Endothelial cell of umbilical vein (primary cell): ENCODE results near the gene LIMK2. TPM values are rescaled to one million over a fixed set of nuclear protein-coding genes. Genes with fewer than 3 reads are reported as not detected.
A peak's percentile ranks its signal among the peaks of the same experiment; 100 is the strongest.

Experiments used
- Bru-seq: library from RNA; stranded (reverse); fragments of 400-500 nt; gene quantifications from one replicate; lab custom pipeline; 2021; lab: Mats Ljungman, UMichigan
- BruChase-seq, 2 experiments: library from RNA; stranded (reverse); fragments of 400-500 nt; gene quantifications; one replicate each; lab custom pipeline; 2021; lab: Mats Ljungman, UMichigan
- BruUV-seq: library from RNA; stranded (reverse); fragments of 400-500 nt; replicated peaks from 2 replicates; lab custom pipeline; 2021; lab: Mats Ljungman, UMichigan
- CTCF ChIA-PET: fragments of 300-600, 350-600 bp; sonication (Branson Sonifier 250); formaldehyde crosslinking; loops from one replicate; lab custom pipeline; 2021; ENCODE audit warnings: antibody characterized with exemption, inconsistent platforms; lab: Charles Lee
- POLR2A ChIA-PET: fragments of 300-600, 350-600 bp; sonication (Branson Sonifier 250); formaldehyde crosslinking; loops from one replicate; lab custom pipeline; 2021; ENCODE audit warnings: antibody characterized with exemption, inconsistent platforms; lab: Charles Lee
- DNase-seq: peaks from one replicate; pipeline ENCODE4 v3.0.0-alpha.2; 2011; ENCODE audit warnings: low read depth, low spot score
- FAIRE-seq: peaks from 2 replicates; lab custom pipeline; 2011; peaks lifted over from hg19 to GRCh38; lab: Jason Lieb, UNC
- H2AFZ ChIP-seq: 2 replicates; pipeline ENCODE4 v1.6.0; 2012; ENCODE audit warnings: low read depth, low read length, control low read depth, inconsistent platforms
- H3K27ac ChIP-seq: 2 replicates; pipeline ENCODE4 v1.5.1; 2011; ENCODE audit warnings: low read depth, mild to moderate bottlenecking, control low read depth, low read length, moderate library complexity; ENCODE audit not compliant: insufficient read depth
- H3K27me3 ChIP-seq, 2 experiments: 2 replicates each; pipeline versions ENCODE4 v1.6.0 to v1.6.1; 2011; ENCODE audit warnings: low read length in 2 of 2, mixed read lengths in 1 of 2; ENCODE audit not compliant: control insufficient read depth in 2 of 2, insufficient read depth in 2 of 2
- H3K36me3 ChIP-seq, 2 experiments: 2 replicates in 1 of 2; 3 replicates in 1 of 2; pipeline ENCODE4 v1.5.1; 2011; ENCODE audit warnings: low read length in 2 of 2, mild to moderate bottlenecking in 1 of 2, moderate library complexity in 1 of 2; ENCODE audit not compliant: control insufficient read depth in 2 of 2, insufficient read depth in 2 of 2; ENCODE audit errors: extremely low read depth in 1 of 2
- H3K4me1 ChIP-seq: 3 replicates; pipeline ENCODE4 v1.5.1; 2011; ENCODE audit warnings: mild to moderate bottlenecking, low read length; ENCODE audit not compliant: control insufficient read depth, insufficient read depth; ENCODE audit errors: extremely low read depth
- H3K4me2 ChIP-seq: 2 replicates; pipeline ENCODE4 v1.6.1; 2011; ENCODE audit warnings: low read length, control low read depth, mixed read lengths; ENCODE audit not compliant: insufficient read depth
- H3K4me3 ChIP-seq, 3 experiments: fragments of 200-600 bp in 1 of 3; sonication (generic), shearing (Covaris generic) in 1 of 3; replicated peaks in 1 of 3; 2 replicates each; pipeline ENCODE4 v1.5.1; 2011 to 2016; ENCODE audit warnings: control low read depth in 3 of 3, low read length in 3 of 3, mild to moderate bottlenecking in 2 of 3, inconsistent platforms in 1 of 3, low read depth in 1 of 3, moderate library complexity in 1 of 3; ENCODE audit not compliant: insufficient read depth in 1 of 3
- H3K79me2 ChIP-seq: 2 replicates; pipeline ENCODE4 v1.6.0; 2012; ENCODE audit warnings: low read length, inconsistent platforms; ENCODE audit not compliant: control insufficient read depth, insufficient read depth
- H3K9ac ChIP-seq: replicated peaks from 2 replicates; pipeline ENCODE3; 2011; ENCODE audit warnings: low read length, control low read depth; ENCODE audit not compliant: insufficient read depth; ENCODE audit errors: extremely low read depth
- H3K9me1 ChIP-seq: replicated peaks from 3 replicates; pipeline ENCODE4 v1.6.0; 2011; ENCODE audit warnings: mild to moderate bottlenecking, low read length; ENCODE audit not compliant: control insufficient read depth, insufficient read depth; ENCODE audit errors: extremely low read depth
- H3K9me3 ChIP-seq: replicated peaks from 2 replicates; pipeline ENCODE4 v1.5.1; 2012; ENCODE audit warnings: low read length, inconsistent platforms; ENCODE audit not compliant: control insufficient read depth, insufficient read depth
- H4K20me1 ChIP-seq: replicated peaks from 2 replicates; pipeline ENCODE3; 2011; ENCODE audit warnings: mild to moderate bottlenecking, low read length; ENCODE audit not compliant: control insufficient read depth, insufficient read depth; ENCODE audit errors: extremely low read depth
- CTCF ChIP-seq, 2 donors: IDR thresholded peaks; 1 replicate in 1 of 2; 2 replicates in 1 of 2; pipeline ENCODE4 v1.5.1; 2011; ENCODE audit warnings: low read length in 2 of 2, mild to moderate bottlenecking in 2 of 2, moderate library complexity in 2 of 2, control low read depth in 1 of 2, inconsistent platforms in 1 of 2, low read depth in 1 of 2; ENCODE audit not compliant: insufficient read depth in 1 of 2; ENCODE audit errors: extremely low read depth in 1 of 2
- EZH2 ChIP-seq: IDR thresholded peaks from 2 replicates; pipeline ENCODE4 v1.6.1; 2012; ENCODE audit warnings: borderline replicate concordance, low read depth, mild to moderate bottlenecking, moderate library complexity, low read length, inconsistent platforms; ENCODE audit not compliant: severe bottlenecking
- GATA2 ChIP-seq: IDR thresholded peaks from 2 replicates; pipeline ENCODE4 v1.7.0; 2011; ENCODE audit warnings: low read depth, mild to moderate bottlenecking, moderate library complexity, mixed read lengths, low read length; ENCODE audit not compliant: insufficient read length, insufficient read depth
- JUN ChIP-seq: IDR thresholded peaks from 2 replicates; pipeline ENCODE4 v1.6.1; 2011; ENCODE audit warnings: borderline replicate concordance, low read depth; ENCODE audit not compliant: insufficient read length, insufficient read depth
- MAX ChIP-seq: IDR thresholded peaks from 2 replicates; pipeline ENCODE4 v1.6.1; 2011; ENCODE audit not compliant: insufficient read depth, insufficient read length
- MYC ChIP-seq: IDR thresholded peaks from one replicate; pipeline ENCODE4 v1.6.1; 2011; ENCODE audit warnings: mild to moderate bottlenecking, low read depth, low read length
- POLR2A ChIP-seq: IDR thresholded peaks from 2 replicates; pipeline ENCODE4 v1.6.1; 2012; ENCODE audit warnings: low read depth, mild to moderate bottlenecking, control low read depth, low read length
- POLR2AphosphoS5 ChIP-seq: IDR thresholded peaks from 2 replicates; pipeline ENCODE4 v1.6.1; 2012; ENCODE audit warnings: low read depth, mild to moderate bottlenecking, control low read depth, low read length, moderate library complexity; ENCODE audit not compliant: insufficient read depth
- dilution Hi-C: fragments of 300-500 bp; cut with MboI; formaldehyde crosslinking; loops from one replicate; pipeline ENCODE4 v1.15.0; 2019; ENCODE audit warnings: low sequenced_read_pairs; ENCODE audit not compliant: extremely low pct_ligation_motif_present
- intact Hi-C: fragments of 100-400 bp; cut with micrococcal nuclease; formaldehyde crosslinking; loops from one replicate; pipeline ENCODE4 v1.10.0; 2022
- long read RNA-seq: library from polyadenylated mRNA; stranded (forward); transcript quantifications from one replicate; pipeline ENCODE4 v2.0.0, GENCODE V29; 2021
- polyA minus RNA-seq, 3 experiments: library from RNA; depleted of rRNA, polyadenylated mRNA; stranded (reverse); fragments of >200 nt; gene quantifications; 1 replicate in 1 of 3; 2 replicates in 2 of 3; pipeline ENCODE4 v1.2.3, GENCODE V29; 2011
- polyA plus RNA-seq, 4 experiments: library from polyadenylated mRNA; depleted of rRNA in 3 of 4; stranded (reverse) in 3 of 4; unstranded in 1 of 4; fragments of >200 nt; gene quantifications; 2 replicates each; pipeline versions ENCODE4 v1.2.1 to v1.2.3, GENCODE V29; 2011 to 2012; ENCODE audit warnings: missing spikeins in 1 of 4
- total RNA-seq: library from RNA; stranded (reverse); gene quantifications from 2 replicates; pipeline ENCODE4 v1.2.3, GENCODE V29; 2021

The LIMK2 gene
- total RNA-seq (71.7 and 76.7 TPM in 2 replicates), polyA plus RNA-seq (19.4 and 23.2 TPM in 2 replicates), polyA minus RNA-seq (46.1 and 47.6 TPM in 2 replicates), Bru-seq, nascent RNA (percentile 87 among the genes with signal in this experiment), BruChase-seq, experiment 1, labeled RNA remaining after a 6-hour chase (percentile 90 among the genes with signal in this experiment), BruChase-seq, experiment 2, labeled RNA remaining after a 2-hour chase (percentile 92 among the genes with signal in this experiment)
- 18.1 and 19.6 TPM in 2 replicates for polyA plus RNA-seq (2011; cell fraction: cytosol; rRNA removed)
- polyA plus RNA-seq (2011; cell fraction: nucleus; rRNA removed) = 86.3 and 93.0 TPM in 2 replicates
- 29.6 and 37.8 TPM in 2 replicates for polyA plus RNA-seq (2012)
- 1.6 TPM for polyA minus RNA-seq (2011; cell fraction: cytosol; rRNA and poly(A)+ RNA removed)
- 47.3 and 65.9 TPM in 2 replicates for polyA minus RNA-seq (2011; cell fraction: nucleus; rRNA and poly(A)+ RNA removed)
- long read RNA-seq, transcript LIMK2-201 (16 exons, 3,670 nt) = major isoform, 22 of 71 reads
- long read RNA-seq, partial matches to known transcripts = 12 of 71 reads
- long read RNA-seq, other reads (novel, unspliced or antisense) = 33 of 71 reads

DNA sequence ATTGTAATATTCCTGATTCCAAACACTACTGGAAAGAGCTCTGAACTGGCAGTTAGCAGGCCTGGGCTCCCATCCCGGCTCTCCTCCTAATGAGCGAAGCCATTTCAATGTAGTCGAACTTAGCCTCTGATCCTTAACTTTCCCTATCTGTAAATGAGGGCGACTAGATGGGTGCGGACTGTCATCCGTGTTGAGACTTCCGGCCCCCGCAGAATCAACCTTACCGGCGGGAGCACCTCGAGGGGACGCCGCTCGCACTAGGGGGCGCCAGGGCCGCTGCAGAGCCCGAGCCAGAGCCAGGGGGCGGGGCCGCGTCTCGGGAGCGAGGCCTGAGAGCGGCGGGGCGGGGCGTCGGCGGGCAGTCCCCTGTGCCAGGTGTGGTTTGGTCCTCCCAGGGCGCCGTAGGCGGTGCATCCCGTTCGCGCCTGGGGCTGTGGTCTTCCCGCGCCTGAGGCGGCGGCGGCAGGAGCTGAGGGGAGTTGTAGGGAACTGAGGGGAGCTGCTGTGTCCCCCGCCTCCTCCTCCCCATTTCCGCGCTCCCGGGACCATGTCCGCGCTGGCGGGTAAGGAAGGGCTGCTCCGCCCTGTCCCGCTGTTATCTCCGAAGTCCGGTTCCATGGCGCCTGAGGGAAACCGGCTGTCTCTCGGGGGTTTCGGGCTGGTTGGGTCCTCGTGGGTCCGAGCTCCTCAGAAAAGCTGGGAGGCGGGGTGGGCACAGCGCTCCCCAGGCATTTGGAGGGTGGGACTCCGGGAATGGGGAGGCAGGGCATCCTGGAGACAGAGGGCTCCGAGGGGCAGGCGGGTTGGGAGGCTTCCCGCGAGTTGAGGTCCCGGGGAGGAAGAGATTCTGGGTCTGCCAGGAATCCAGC, at the start of gene LIMK2:
Gene LIMK2 (plus strand): TSS at position 437 of the 869 bp plus-strand sequence. CDS start 111 bp downstream, at position 548.
- peak; percentile 75 for FAIRE-seq
- Histone ChIP-seq H3K9ac (peak within 1 kb of the TSS; percentile 97), H3K79me2 (peaks cover 49% of the 10 kb centered on the region), H3K4me1 (peaks cover 60% of the 10 kb centered on the region), H4K20me1 (no peaks in the 10 kb centered on the region), H3K9me3 (no peaks in the 10 kb centered on the region), H3K27me3 (no peaks in the 10 kb centered on the region), H3K4me2 (peak within 1 kb of the TSS; percentile 97), H3K27ac (peak within 1 kb of the TSS; percentile 93), H3K9me1 (no peaks in the 10 kb centered on the region), H2AFZ (peak within 1 kb of the TSS; percentile 73), H3K4me3 (peak within 1 kb of the TSS; percentile 86 to 97 (median 92)), H3K36me3 (peaks cover 0 to 3% of the 10 kb centered on the region in 2 experiments)
- ChIA-PET CTCF (interaction anchor here (0.5 to 6.8 kb wide), 25 partner anchors 10 to 133 kb away, joined by 3 to 181 read pairs (median 5); partner anchors contain the start of genes PIK3IP1, RNF185 and SELENOM), POLR2A (interaction anchor here (0.9 to 1.6 kb wide), 3 partner anchors 18 to 60 kb away, joined by 4 to 5 read pairs (median 4); no protein-coding TSS in a partner anchor)
- peak; percentile 88 for DNase-seq
- dilution Hi-C loops (no loop called here), intact Hi-C loops (loop anchor here (1.0 to 5.0 kb wide), 6 partner anchors 19 to 105 kb away; partner anchors contain the start of genes PIK3IP1 and SELENOM)
- BruUV-seq = no TSS peak
- peak; percentile 28 for TF ChIP-seq MAX
- no peak for TF ChIP-seq MYC
- TF ChIP-seq CTCF (IDR thresholded peaks at IDR 0.05; ENCODE audit: extremely low read depth in 1 of 2, insufficient read depth in 1 of 2, low read depth in 1 of 2, low read length in 2 of 2) = peak; percentile 76 to 85
- no peak for TF ChIP-seq GATA2
- no peak for TF ChIP-seq EZH2
- TF ChIP-seq JUN = no peak
- TF ChIP-seq POLR2AphosphoS5 = peak; percentile 87
- peak; percentile 88 for TF ChIP-seq POLR2A
